Umbilical cord (tissue), 2 donors: ENCODE measurements around the gene PHYH. TPM values are rescaled to one million over a fixed set of nuclear protein-coding genes. Genes with fewer than 3 reads are reported as not detected.
"Not testable (repeated sequence)": the region's sequence is repeated elsewhere in the genome, so short reads cannot be mapped to it uniquely, and the experiment has no call there.

Experiments
- DNase-seq: peaks from one replicate; pipeline ENCODE4 v3.0.0-alpha.2; 2015; ENCODE audit warnings: low spot score
- total RNA-seq: library from RNA; depleted of rRNA; stranded (reverse); fragments of >200 nt; gene quantifications from one replicate; pipeline ENCODE4 v1.2.3, GENCODE V29; 2014; ENCODE audit warnings: low replicate concordance; ENCODE audit not compliant: insufficient read depth

The PHYH gene
- 30.8 TPM for total RNA-seq

GRCh38 chr10:13299437-13300287, at the start of gene PHYH:
TSS of gene PHYH (minus strand) at chr10:13300064. CDS start at chr10:13300042, 22 bp downstream.
- DNase-seq: peak; percentile 92

- peak; percentile 81 for DNase-seq
These were observed 48.6 kb upstream of the PHYH start, which contains the start of gene SEPHS1 for GRCh38 chr10:13348216-13349017. TSS of gene SEPHS1 (minus strand) at chr10:13348293. CDS start at chr10:13344950, 3,343 bp downstream.

- peak; percentile 79 for DNase-seq
These were observed 47.8 kb upstream of the PHYH start for GRCh38 chr10:13347500-13348156.

DNA sequence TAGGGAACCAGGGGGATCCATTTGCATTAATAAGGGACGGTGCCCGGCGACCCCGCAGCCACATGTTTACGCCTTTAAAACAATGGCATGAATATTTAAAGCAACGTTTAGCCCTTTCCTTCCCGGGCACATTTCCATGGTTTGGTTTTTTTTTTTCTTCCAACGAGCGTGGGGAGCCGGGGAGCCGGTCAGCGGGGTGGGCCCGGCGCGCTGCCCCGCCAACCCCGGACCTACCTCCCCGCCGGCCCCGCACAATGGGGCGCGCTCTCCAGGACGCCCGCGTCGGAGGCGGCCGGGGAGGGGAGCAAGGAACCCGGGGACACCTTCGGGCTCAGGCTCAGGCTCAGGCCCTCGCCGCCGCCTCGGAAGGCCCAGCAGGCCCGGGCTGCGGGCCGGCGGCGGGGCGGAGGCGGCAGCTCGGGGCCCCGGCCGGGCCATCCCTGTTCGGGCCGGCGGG, 47.2 kb upstream of the PHYH start:
- DNase-seq: peak; percentile 44

DNA sequence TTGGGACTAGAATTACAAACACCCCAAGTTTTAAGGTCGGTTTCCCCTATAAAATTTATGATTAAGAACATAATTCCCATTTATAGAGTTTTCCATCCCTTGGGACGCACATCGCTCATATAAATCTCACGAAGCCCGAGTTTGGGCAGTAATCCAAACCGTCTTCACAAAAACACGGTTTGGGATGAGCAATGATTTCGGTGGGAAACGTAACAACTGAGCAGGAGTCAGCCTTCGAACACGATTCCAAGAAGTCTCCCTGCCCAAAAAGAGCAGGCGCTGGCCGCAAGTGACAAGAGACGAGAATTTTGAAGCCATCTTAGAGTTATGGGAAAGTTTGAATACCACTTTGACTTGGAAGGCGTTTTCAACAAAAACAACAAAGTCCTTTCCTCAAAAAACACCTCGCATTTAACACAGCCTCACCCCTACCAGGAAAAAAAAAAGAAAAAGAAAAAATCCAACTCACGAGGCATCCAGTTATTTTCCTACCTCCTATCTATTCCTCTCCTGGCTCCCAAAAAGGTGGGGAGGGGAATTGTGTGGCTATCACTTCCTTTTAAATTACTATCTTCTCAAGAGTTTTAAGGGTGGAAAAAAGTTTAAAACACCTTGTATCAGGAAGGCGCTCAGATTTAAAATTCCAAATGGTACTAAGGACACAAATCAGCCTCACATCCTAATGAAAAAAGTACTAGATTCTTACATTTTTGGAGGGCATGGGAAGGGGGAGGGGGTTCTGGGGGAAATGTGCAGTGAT, 46.6 kb upstream of the PHYH start:
- peak; percentile 61 for DNase-seq

DNA sequence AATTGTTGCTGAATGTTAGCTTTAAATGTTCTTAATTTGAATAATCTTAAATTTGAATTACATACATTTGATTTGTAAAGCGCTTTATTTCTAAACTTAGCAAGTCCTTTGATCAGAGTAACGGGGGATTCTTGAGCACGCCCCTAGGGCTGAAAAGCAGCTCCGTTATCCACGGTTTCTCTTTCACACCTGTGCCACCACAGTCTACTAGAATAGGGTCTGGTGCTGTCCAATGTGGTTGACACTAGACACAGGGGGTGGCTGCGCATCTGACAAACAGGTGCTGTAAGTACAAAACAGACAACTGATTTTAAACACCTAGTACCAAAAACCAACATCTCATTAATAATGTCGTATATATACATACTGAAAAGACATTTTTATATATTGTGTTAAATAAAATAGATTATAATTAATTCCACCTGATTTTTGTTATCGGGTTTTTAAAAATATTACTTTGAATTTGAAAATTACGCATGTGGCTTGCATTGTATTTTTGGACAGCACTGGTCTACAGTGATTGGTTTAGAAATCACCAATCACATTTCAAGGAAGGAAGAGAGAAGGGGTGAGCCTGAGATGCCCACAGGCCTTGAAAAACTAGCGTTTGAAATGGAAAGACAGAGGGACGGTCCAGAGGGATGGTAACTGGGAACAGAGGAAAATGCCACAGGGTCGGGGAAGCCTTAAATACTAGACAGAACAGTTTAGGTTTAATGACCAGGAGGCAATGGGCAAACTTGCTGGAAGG, 40.9 kb upstream of the PHYH start:
- DNase-seq: no peak

DNA sequence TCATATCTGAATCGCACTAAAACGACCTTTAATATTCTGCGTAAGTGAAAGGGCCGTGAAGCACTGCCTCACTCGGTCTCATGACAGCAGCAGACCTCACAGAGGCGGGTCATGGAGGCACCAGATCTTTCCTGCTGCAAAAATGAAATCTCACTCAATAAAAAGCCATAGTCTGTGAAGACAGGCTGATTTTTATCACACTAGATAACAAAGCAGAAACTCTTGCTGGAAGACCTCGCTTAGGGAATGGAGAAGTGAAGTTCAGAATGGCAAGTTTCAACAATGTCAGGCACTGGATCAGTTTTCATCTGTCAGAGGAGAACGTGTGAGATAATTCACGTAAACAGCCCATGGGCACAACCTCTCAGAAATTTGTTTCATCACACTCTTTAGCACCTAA, 40.2 kb upstream of the PHYH start:
- DNase-seq: peak; percentile 61

DNA sequence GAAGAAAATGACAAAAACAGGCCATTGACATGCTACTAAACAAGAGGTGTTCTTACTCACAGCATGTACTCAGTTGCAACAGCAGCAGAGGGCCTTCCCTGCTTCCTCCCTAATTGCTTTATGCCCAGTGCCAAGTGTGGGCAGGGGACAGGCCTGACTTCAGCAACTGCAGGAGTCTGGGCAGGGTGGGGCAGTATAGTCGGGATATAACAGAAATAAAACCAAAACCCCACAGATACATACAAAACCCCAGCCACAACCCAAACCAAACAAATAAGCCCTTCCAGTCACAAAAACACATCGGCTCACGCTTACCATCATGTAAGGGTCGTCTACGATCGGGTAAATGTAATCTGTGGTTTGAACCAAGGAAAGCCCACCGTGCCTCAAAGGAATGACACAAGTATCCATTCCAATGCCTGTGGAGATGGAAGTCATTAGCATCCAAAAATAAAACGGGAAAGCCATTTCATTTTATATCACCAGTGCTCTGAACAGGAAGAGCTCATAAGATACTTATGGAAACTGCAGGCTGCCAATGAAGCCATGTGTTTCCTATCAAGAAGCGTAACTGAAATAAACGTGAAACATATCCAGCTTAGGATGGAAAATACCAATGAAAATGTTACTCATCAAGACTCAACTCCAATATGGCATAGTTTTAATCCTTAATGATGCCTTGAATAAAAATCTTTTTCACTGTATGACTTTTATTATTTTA, 38.7 kb upstream of the PHYH start:
- DNase-seq: peak; percentile 80

- DNase-seq: no peak
These were observed 37.9 kb upstream of the PHYH start for GRCh38 chr10:13337827-13338196.

DNA sequence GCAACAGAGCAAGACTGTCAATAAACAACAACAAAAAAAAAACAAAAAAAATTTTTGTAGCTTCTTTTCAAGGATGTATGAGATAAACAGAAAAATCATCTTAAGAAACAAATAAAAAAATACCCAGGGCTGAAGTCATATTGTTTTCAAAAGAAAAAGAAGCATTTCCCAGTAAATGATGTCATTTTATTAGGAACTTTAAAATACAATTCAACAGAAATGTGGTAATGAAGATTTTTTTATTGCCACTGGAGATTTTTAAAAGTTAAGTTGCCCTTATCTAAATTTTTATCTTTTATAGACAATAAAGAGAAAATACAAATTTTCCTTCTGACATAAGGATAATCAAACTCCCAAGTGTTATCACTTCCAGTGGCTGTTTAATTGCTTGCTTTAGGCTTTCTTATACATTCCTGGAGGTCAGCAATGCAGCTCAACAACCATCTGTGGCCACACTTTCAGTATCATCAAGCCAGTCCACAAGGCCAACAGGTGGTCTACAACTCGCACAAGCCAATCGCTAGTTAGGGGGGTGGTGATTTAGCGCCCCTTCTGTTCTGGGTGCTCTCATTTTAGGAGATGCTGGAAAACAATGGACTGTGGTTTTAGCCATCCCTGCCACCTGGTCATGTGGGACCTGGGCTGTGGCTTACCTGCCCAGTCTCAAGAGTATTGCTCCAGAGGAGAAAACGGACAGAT, 37.4 kb upstream of the PHYH start:
- no peak for DNase-seq

DNA sequence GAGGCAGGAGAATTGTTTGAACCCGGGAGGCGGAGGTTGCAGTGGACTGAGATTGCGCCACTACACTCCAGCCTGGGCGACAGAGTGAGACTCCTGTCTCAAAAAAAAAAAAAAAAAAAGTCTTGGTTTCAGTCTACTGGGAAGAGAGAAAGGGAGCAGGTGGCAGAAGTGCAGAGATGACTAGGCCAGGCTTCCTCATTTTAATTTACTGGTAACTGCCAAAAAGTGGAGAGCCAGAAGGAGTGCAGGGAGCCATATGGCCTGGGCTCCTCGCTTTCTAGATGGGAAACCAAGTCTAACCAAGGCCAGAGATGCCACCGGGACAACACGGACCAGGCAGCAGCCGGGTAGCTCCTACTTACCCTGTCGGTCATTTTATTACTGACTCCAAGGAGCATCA, 36.0 kb upstream of the PHYH start:
- DNase-seq: no peak

- DNase-seq: no peak
These were observed 34.7 kb upstream of the PHYH start for GRCh38 chr10:13334556-13334955.

GRCh38 chr10:13331646-13332045, 31.8 kb upstream of the PHYH start:
- DNase-seq: no peak

DNA sequence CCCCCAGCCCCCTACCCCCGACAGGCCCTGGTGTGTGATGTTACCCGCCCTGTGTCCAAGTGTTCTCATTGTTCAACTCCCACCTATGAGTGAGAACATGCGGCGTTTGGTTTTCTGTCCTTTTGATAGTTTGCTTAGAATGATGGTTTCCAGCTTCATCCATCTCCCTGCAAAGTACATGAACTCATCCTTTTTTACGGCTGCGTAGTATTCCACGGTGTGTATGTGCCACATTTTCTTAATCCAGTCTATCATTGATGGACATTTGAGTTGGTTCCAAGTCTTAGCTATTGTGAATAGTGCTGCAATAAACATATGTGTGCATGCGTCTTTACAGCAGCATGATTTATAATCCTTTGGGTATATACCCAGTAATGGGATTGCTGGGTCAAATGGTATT, 31.1 kb upstream of the PHYH start:
- DNase-seq: not testable (repeated sequence)

DNA sequence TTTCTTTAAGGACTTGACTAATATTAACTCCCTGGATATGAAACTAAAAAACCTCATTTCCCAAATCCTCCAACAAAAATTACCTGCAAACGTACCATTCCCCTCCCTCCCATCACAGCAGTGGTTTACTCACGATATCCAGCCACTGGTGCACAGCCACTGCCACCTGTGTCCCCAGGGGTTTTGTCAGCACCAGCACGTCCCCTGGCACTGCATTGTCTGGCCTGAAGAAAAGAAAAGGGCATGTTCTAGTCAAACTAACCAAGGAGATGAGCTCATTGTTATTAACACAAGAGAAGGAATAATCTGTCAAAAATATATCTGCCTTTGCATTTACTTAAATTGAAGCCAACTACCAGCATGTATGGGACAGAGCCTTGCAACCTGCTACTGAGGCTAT, 29.7 kb upstream of the PHYH start:
- DNase-seq: no peak

DNA sequence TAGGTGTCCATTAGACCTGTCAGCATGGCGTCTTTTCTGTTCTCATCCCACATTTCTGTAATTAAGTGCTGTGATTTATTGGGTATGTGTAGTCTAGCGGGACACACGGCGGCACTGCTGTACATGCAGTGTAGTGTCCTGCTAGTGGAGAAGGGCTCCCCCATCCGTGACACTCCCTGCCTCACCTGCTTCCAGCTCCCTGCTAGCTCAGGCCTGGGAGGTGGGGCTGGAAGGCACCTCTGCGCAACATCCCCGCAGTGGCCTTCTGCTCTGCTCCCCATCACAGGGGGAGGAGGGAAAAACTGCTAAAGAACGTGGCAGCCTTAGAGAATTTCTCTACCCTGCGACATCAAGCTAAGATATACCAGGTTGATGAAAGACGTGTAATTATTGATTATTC, 28.7 kb upstream of the PHYH start:
- DNase-seq: no peak

DNA sequence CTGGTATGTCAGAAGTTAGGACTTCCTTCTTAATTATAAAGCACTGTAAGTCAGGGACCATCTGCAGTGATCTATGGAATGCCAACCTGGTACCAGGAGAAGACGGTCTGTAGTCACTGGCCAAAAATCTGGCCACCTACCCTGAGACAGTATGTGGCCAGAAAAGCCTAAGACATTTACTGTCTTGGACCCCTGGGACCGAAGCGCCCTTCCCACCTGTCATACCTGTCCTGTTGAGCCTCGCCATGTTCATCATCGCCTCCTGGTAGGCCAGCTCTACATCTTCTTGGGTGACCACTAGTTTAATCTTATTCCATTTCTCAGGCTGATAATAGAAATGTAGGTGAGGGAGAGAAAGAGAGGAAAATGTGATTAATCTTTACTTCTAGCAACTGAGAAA, 28.3 kb upstream of the PHYH start:
- DNase-seq: no peak

- DNase-seq: no peak
These were observed 27.7 kb upstream of the PHYH start for GRCh38 chr10:13327534-13327933.

DNA sequence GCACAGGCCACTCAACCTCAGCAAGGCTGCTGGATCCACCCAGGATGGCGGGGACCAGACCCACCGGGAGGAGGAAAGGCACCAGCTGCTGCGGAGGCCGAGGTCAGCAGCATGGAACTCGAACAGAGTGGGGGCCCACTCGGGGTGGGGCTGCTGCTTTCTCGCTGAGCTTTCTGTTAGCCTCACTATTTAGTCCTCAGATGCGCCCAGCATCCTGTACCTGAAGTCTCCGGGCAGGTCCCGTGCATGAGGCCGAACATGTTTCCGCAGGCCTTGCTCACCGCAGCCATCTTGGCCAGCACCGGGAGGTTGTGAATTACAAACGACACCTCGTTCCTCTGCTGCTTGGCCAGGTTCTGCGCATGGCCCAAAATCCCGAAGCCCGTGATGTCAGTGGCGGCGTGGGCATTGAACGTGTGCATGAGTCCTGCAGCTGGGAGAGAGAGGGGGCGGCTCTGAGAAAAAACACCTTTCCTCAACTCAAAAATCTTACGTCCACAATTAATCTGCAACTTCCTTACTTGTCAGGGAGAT, 22.8 kb upstream of the PHYH start:
- DNase-seq: no peak
